ENCODE measurements around the gene TMC7. TPM values are rescaled to one million over a fixed set of nuclear protein-coding genes. Genes with fewer than 3 reads are reported as not detected.

TMC7 gene
- total and polyA plus RNA-seq, 4 donors: 1.5 to 7.0 (median 3.0) TPM

DNA sequence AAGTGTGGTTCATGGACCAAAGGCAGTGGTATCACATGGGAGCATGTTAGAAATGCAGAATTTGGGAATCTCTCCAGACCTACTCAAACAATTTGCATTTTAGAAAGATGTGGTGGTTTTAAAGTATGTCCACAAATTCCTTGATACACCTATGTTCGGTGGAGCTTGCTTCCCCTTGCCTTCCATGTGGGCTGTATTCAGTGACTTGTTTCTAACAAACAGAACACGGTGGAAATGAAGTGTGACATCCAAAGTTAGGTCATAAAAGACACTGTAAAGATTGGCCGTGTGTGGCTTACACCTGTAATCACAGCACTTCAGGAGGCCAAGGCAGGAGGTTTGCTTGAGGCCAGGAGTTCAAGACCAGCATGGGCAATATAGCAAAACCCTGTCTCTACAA, 100.4 kb downstream of the TMC7 start:
- Histone ChIP-seq H3K27ac (ENCODE audit: low read depth in 1 of 2, low read length in 1 of 2) (no peak overlapping the region), H3K27me3 (ENCODE audit: control insufficient read depth in 3 of 3, insufficient read depth in 3 of 3, low read length in 2 of 3) (no peaks in the 10 kb centered on the region), H3K36me3 (ENCODE audit: control insufficient read depth in 4 of 4, insufficient read depth in 4 of 4, low read length in 4 of 4) (peaks cover under 1 to 5% (median 3%) of the 10 kb centered on the region in 4 donors), H3K9me3 (ENCODE audit: control insufficient read depth in 4 of 4, insufficient read depth in 3 of 4, low read length in 3 of 4) (no peaks in the 10 kb centered on the region), H3K4me3 (no peak overlapping the region), H3K9ac (ENCODE audit: insufficient read depth in 1 of 2, low read length in 2 of 2) (no peak overlapping the region), H3K4me1 (ENCODE audit: control insufficient read depth in 5 of 5, insufficient read depth in 5 of 5, low read length in 5 of 5) (peaks cover 0 to 12% (median 3%) of the 10 kb centered on the region in 5 donors)
- TF ChIP-seq, protein P1, sequence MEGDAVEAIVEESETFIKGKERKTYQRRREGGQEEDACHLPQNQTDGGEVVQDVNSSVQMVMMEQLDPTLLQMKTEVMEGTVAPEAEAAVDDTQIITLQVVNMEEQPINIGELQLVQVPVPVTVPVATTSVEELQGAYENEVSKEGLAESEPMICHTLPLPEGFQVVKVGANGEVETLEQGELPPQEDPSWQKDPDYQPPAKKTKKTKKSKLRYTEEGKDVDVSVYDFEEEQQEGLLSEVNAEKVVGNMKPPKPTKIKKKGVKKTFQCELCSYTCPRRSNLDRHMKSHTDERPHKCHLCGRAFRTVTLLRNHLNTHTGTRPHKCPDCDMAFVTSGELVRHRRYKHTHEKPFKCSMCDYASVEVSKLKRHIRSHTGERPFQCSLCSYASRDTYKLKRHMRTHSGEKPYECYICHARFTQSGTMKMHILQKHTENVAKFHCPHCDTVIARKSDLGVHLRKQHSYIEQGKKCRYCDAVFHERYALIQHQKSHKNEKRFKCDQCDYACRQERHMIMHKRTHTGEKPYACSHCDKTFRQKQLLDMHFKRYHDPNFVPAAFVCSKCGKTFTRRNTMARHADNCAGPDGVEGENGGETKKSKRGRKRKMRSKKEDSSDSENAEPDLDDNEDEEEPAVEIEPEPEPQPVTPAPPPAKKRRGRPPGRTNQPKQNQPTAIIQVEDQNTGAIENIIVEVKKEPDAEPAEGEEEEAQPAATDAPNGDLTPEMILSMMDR (IDR thresholded peaks at IDR 0.05; ENCODE audit: control extremely low read depth, extremely low read depth): no peak
- WGBS, 2 donors: 78 to 84% methylated on average over 3 of the region's 3 CpGs
- no peak for ATAC-seq (ENCODE audit: insufficient read depth, low FRiP score)
- DNase-seq: no peak

DNA sequence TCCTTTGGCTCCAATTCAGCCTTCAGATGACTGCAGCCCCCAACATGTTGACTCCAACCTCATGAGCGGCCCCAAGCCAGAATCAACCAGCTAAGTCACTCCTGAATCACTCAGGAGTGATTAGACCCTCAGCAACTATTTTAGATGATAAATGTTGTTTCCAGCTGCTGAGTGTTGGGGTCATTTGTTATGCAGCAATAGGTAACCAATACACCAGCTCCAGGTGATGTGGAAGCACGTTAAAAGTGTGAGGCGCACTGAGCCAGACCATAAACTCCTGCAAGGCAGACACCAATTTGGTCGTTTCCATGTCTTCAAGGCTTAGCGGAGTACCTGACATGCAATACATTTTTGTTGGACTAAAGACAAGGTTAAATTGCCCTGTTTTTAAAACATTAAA, 101.1 kb downstream of the TMC7 start:
- Histone ChIP-seq H3K27me3 (ENCODE audit: control insufficient read depth in 3 of 3, insufficient read depth in 3 of 3, low read length in 2 of 3) (no peaks in the 10 kb centered on the region), H3K9me3 (ENCODE audit: control insufficient read depth in 4 of 4, insufficient read depth in 3 of 4, low read length in 3 of 4) (no peaks in the 10 kb centered on the region), H3K4me3 (no peak overlapping the region), H3K4me1 (ENCODE audit: control insufficient read depth in 5 of 5, insufficient read depth in 5 of 5, low read length in 5 of 5) (peaks cover 0 to 12% (median 3%) of the 10 kb centered on the region in 5 donors), H3K27ac (ENCODE audit: low read depth in 1 of 2, low read length in 1 of 2) (no peak overlapping the region), H3K9ac (ENCODE audit: insufficient read depth in 1 of 2, low read length in 2 of 2) (no peak overlapping the region), H3K36me3 (ENCODE audit: control insufficient read depth in 4 of 4, insufficient read depth in 4 of 4, low read length in 4 of 4) (peaks cover 0 to 5% (median 3%) of the 10 kb centered on the region in 4 donors)
- TF ChIP-seq, protein P1 (IDR thresholded peaks at IDR 0.05; ENCODE audit: control extremely low read depth, extremely low read depth): no peak
- WGBS, 2 donors: 91 to 94% methylated on average over 5 of the region's 5 CpGs
- ATAC-seq (ENCODE audit: insufficient read depth, low FRiP score) (no peak), DNase-seq (no peak)

DNA sequence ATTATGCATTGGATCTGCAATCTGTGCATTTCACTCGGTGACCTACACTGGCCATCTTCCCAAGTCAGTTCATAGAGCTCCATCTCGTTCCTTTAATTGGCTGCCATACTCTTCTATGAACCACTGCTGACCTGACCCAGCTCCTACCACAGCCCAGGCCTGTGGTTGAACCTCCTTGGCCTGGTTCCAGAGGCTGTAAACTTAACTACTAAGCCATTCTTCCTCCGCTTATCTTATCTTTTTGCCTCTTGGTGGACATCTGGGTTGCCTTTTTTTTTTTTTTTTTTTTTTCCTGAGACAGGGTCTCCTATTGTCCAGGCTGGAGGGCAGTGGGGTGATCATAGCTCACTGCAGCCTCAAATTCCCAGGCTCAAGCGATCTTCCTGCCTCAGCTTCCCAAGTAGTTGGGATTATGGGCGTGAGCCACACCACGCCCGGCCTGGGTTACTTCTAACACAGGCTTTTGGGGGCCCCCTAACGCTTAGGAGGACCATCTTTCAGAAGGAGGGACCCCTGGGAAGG, 102.0 kb downstream of the TMC7 start:
- no peak overlapping the region for H3K9ac ChIP-seq (ENCODE audit: insufficient read depth in 1 of 2, low read length in 2 of 2)
- peaks cover 0 to 12% (median 3%) of the 10 kb centered on the region in 5 donors for H3K4me1 ChIP-seq (ENCODE audit: control insufficient read depth in 5 of 5, insufficient read depth in 5 of 5, low read length in 5 of 5)
- H3K27ac ChIP-seq (ENCODE audit: low read depth in 1 of 2, low read length in 1 of 2): no peak overlapping the region
- H3K4me3 ChIP-seq: no peak overlapping the region
- no peaks in the 10 kb centered on the region for H3K9me3 ChIP-seq (ENCODE audit: control insufficient read depth in 4 of 4, insufficient read depth in 3 of 4, low read length in 3 of 4)
- peak in 1 of 3 donors; percentile 37 for DNase-seq
- 33 to 36% methylated on average over 8 of the region's 8 CpGs for WGBS, 2 donors
- ATAC-seq (ENCODE audit: insufficient read depth, low FRiP score): no peak
- H3K27me3 ChIP-seq (ENCODE audit: control insufficient read depth in 3 of 3, insufficient read depth in 3 of 3, low read length in 2 of 3): no peaks in the 10 kb centered on the region
- peaks cover 0 to 5% (median 2%) of the 10 kb centered on the region in 4 donors for H3K36me3 ChIP-seq (ENCODE audit: control insufficient read depth in 4 of 4, insufficient read depth in 4 of 4, low read length in 4 of 4)
- TF ChIP-seq, protein P1 (IDR thresholded peaks at IDR 0.05; ENCODE audit: control extremely low read depth, extremely low read depth): no peak
